H1 (cell line): Measurements from ENCODE around the gene SERP1.

Experiments used
- CTCF ChIP-seq, 3 experiments: IDR thresholded peaks; 1 replicate in 2 of 3; 2 replicates in 1 of 3; pipeline versions ENCODE4 v1.5.1 to v1.6.1; 2011; ENCODE audit warnings: low read length in 3 of 3, mild to moderate bottlenecking in 3 of 3, inconsistent platforms in 2 of 3, low read depth in 1 of 3, moderate library complexity in 1 of 3; ENCODE audit not compliant: insufficient read depth in 1 of 3; ENCODE audit errors: control extremely low read depth in 1 of 3
- EGR1 ChIP-seq: IDR thresholded peaks from 2 replicates; pipeline ENCODE4 v1.6.1; 2011; ENCODE audit warnings: low read depth, low read length, borderline replicate concordance
- MAX ChIP-seq: IDR thresholded peaks from 2 replicates; pipeline ENCODE4 v1.6.1; 2012; ENCODE audit warnings: inconsistent platforms
- POLR2A ChIP-seq, 2 experiments: IDR thresholded peaks; 1 replicate in 1 of 2; 2 replicates in 1 of 2; pipeline ENCODE4 v1.6.1; 2011; ENCODE audit warnings: low read depth in 2 of 2, low read length in 2 of 2, mild to moderate bottlenecking in 2 of 2; ENCODE audit errors: control extremely low read depth in 1 of 2
- POLR2AphosphoS5 ChIP-seq: IDR thresholded peaks from 2 replicates; pipeline ENCODE4 v1.6.1; 2011; ENCODE audit warnings: low read depth, low read length
- RAD21 ChIP-seq, 2 experiments: IDR thresholded peaks in 1 of 2; conservative IDR thresholded peaks in 1 of 2; 2 replicates each; pipeline ENCODE4 v1.6.1; 2011; ENCODE audit warnings: low read depth in 2 of 2, low read length in 2 of 2, improper control_type of control experiment in 1 of 2, inconsistent platforms in 1 of 2, mild to moderate bottlenecking in 1 of 2, moderate library complexity in 1 of 2
- RFX5 ChIP-seq: IDR thresholded peaks from 2 replicates; pipeline ENCODE4 v1.6.1; 2011; ENCODE audit warnings: low read depth, low read length, improper control_type of control experiment, borderline replicate concordance
- SP1 ChIP-seq: IDR thresholded peaks from 2 replicates; pipeline ENCODE4 v1.6.1; 2011; ENCODE audit warnings: low read depth, low read length
- SRF ChIP-seq: IDR thresholded peaks from 2 replicates; pipeline ENCODE4 v1.6.1; 2011; ENCODE audit warnings: mild to moderate bottlenecking, low read depth, low read length, moderate library complexity
- USF2 ChIP-seq: IDR thresholded peaks from 2 replicates; pipeline ENCODE4 v1.6.1; 2011; ENCODE audit warnings: low read length, improper control_type of control experiment
- YY1 ChIP-seq: IDR thresholded peaks from 2 replicates; pipeline ENCODE4 v1.6.1; 2011; ENCODE audit warnings: low read depth, mild to moderate bottlenecking, low read length

GRCh38 chr3:150540297-150540696 lies 6.0 kb downstream of the SERP1 start:
- TF ChIP-seq YY1 (no peak), RFX5 (no peak), CTCF (IDR thresholded peaks at IDR 0.05; ENCODE audit: control extremely low read depth in 1 of 3, insufficient read depth in 1 of 3, low read depth in 1 of 3, low read length in 3 of 3) (no peak), POLR2AphosphoS5 (no peak), EGR1 (no peak), SRF (no peak), MAX (no peak), USF2 (no peak), POLR2A (IDR thresholded peaks at IDR 0.05; ENCODE audit: control extremely low read depth in 1 of 2, low read depth in 2 of 2, low read length in 2 of 2) (no peak), SP1 (no peak), RAD21 (IDR thresholded peaks at IDR 0.05 in 1 of 2, conservative IDR thresholded peaks at IDR 0.05 in 1 of 2; ENCODE audit: low read depth in 2 of 2, low read length in 2 of 2) (no peak)
